Chondrocyte (in vitro differentiated cells): ENCODE results near the gene GPX6. TPM values are rescaled to one million over a fixed set of nuclear protein-coding genes. Genes with fewer than 3 reads are reported as not detected.

Experiments
- DNase-seq: peaks from one replicate; pipeline ENCODE4 v3.0.0; 2021; ENCODE audit warnings: mixed read lengths, low spot score
- H3K27ac Mint-ChIP-seq: one replicate; pipeline ENCODE4 v1.8.0; 2021; ENCODE audit warnings: mild to moderate bottlenecking, moderate library complexity, mixed read lengths; ENCODE audit not compliant: unreplicated experiment
- H3K27me3 Mint-ChIP-seq: 2 replicates; pipeline ENCODE4 v1.8.0; 2021; ENCODE audit warnings: low read depth, mixed read lengths
- H3K36me3 Mint-ChIP-seq: 2 replicates; pipeline ENCODE4 v1.8.0; 2021; ENCODE audit warnings: low read depth, mixed read lengths
- H3K4me1 Mint-ChIP-seq: 2 replicates; pipeline ENCODE4 v1.8.0; 2021; ENCODE audit warnings: low read depth, mild to moderate bottlenecking, mixed read lengths
- H3K4me3 Mint-ChIP-seq: one replicate; pipeline ENCODE4 v1.8.0; 2021; ENCODE audit warnings: mild to moderate bottlenecking, moderate library complexity, mixed read lengths; ENCODE audit not compliant: unreplicated experiment
- H3K9me3 Mint-ChIP-seq: 2 replicates; pipeline ENCODE4 v1.8.0; 2021; ENCODE audit warnings: low read depth, mixed read lengths
- total RNA-seq: library from RNA; stranded (reverse); gene quantifications from 3 replicates; pipeline ENCODE4 v1.2.1, GENCODE V29; 2021
- TF ChIP-seq, protein P1 (sequence below): fragments of 200-600 bp; sonication (generic); IDR thresholded peaks from 2 replicates; pipeline ENCODE4 v1.5.0; 2021; ENCODE audit warnings: antibody characterized with exemption, mild to moderate bottlenecking, moderate library complexity

Gene GPX6
- total RNA-seq, 1 donor from 2014 or later: not detected

DNA sequence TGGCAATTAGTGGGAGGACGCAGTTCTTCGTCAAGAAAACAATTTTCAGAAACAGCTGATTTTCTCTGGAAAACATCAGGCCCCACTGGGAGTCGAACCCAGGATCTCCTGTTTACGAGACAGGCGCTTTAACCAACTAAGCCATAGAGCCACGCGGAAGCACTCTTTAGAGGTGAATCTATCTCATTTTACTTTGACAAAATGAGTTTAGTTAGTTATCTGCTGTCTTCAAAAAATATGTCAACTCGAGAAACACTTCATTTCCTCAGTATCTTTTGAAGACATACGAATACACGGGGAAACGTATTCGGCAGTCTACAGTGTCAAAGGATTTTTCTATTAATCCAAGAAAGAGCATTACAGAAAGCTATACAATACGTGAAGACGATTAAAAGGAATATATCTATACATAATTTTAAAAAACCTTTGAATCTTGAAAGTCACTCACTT is 26.7 kb downstream of the GPX6 start:
- Mint-ChIP-seq H3K4me1 (peaks cover 16% of the 10 kb centered on the region), H3K4me3 (peak overlapping the region; percentile 84), H3K36me3 (no peaks in the 10 kb centered on the region), H3K27ac (peak overlapping the region; percentile 98), H3K9me3 (no peaks in the 10 kb centered on the region), H3K27me3 (peaks cover 16% of the 10 kb centered on the region)
- no peak for DNase-seq
- TF ChIP-seq, protein P1, sequence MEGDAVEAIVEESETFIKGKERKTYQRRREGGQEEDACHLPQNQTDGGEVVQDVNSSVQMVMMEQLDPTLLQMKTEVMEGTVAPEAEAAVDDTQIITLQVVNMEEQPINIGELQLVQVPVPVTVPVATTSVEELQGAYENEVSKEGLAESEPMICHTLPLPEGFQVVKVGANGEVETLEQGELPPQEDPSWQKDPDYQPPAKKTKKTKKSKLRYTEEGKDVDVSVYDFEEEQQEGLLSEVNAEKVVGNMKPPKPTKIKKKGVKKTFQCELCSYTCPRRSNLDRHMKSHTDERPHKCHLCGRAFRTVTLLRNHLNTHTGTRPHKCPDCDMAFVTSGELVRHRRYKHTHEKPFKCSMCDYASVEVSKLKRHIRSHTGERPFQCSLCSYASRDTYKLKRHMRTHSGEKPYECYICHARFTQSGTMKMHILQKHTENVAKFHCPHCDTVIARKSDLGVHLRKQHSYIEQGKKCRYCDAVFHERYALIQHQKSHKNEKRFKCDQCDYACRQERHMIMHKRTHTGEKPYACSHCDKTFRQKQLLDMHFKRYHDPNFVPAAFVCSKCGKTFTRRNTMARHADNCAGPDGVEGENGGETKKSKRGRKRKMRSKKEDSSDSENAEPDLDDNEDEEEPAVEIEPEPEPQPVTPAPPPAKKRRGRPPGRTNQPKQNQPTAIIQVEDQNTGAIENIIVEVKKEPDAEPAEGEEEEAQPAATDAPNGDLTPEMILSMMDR: no peak

DNA sequence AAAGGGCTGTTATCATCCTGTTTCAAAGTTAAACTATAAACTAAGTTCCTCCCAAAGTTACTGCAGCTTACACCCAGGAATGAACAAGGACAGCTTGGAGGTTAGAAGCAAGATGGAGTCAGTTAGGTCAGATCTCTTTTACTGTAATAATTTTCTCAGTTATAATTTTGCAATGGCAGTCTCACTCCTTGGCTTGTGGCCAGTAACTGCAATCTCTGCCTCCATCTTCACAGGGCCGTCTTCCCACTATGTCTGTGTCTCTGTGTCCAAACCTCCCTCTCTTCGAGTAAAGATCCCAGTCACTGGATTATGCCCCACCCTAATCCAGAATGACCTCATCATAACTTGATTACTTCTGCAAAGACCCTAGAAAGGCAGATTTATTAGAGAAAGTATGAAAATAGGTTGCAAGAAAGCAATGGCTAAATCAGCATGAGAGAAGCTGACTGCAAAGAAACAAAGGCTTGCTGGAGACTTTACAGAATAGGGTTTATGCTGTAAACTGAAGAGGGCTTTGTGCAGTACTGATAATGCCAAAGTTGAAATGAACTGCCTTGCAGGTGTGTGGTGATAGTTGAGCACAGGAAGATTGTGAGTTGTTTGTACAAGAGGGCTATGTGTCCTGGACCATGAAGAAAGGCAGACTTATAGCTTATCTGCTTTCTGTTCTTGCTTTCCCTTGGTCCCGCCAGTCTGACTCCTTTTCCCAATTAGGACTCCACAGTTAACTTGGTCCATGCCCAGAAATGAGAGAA is 28.4 kb downstream of the GPX6 start:
- Mint-ChIP-seq H3K27ac (no peak overlapping the region), H3K4me3 (no peak overlapping the region), H3K9me3 (no peaks in the 10 kb centered on the region), H3K4me1 (peaks cover 16% of the 10 kb centered on the region), H3K36me3 (no peaks in the 10 kb centered on the region), H3K27me3 (peaks cover 24% of the 10 kb centered on the region)
- no peak for DNase-seq
- TF ChIP-seq, protein P1: no peak

DNA sequence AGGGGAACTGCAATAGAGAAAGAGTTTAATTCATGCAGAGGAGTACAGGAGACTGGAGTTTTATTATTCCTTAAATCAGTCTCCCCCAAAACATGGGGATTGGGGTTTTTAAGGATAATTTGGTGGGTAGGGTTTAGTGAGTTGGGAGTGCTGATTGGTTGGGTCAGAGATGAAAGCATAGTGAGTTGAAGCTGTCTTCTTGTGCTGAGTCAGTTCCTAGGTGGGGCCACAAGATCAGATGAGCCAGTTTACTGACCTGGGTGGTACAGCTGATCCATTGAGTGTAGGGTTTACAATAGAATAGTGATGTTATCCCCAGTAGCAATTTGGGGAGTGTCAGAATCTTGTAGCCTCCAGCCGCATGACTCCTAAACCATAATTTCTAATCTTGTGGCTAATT is 29.1 kb downstream of the GPX6 start:
- TF ChIP-seq, protein P1: no peak
- no peaks in the 10 kb centered on the region for H3K9me3 Mint-ChIP-seq
- DNase-seq: no peak
- peaks cover 16% of the 10 kb centered on the region for H3K4me1 Mint-ChIP-seq
- no peaks in the 10 kb centered on the region for H3K36me3 Mint-ChIP-seq
- H3K4me3 Mint-ChIP-seq: no peak overlapping the region
- H3K27me3 Mint-ChIP-seq: peaks cover 24% of the 10 kb centered on the region
- H3K27ac Mint-ChIP-seq: no peak overlapping the region

DNA sequence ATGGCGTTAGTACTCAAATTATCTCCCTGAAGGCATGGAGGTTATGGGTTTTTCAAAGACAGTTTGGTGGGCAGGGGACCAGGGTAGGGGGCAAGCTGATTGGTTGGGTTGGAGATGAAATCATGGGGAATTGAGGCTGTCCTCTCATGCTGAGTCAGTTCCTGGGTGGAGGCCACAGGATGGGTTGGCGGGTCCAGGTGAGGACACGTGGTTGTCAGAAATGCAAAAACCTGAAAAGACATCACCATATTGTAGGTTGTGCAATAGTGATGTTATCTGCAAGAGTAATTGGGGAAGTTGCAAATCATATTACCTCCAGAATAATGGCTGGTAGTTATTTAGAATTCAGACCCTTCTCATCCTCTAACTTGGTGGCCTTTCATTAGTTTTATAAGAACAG is 30.1 kb downstream of the GPX6 start:
- TF ChIP-seq, protein P1: no peak
- Mint-ChIP-seq H3K36me3 (no peaks in the 10 kb centered on the region), H3K27ac (no peak overlapping the region), H3K9me3 (no peaks in the 10 kb centered on the region), H3K4me3 (no peak overlapping the region), H3K27me3 (peaks cover 28% of the 10 kb centered on the region), H3K4me1 (peaks cover 14% of the 10 kb centered on the region)
- DNase-seq: no peak

DNA sequence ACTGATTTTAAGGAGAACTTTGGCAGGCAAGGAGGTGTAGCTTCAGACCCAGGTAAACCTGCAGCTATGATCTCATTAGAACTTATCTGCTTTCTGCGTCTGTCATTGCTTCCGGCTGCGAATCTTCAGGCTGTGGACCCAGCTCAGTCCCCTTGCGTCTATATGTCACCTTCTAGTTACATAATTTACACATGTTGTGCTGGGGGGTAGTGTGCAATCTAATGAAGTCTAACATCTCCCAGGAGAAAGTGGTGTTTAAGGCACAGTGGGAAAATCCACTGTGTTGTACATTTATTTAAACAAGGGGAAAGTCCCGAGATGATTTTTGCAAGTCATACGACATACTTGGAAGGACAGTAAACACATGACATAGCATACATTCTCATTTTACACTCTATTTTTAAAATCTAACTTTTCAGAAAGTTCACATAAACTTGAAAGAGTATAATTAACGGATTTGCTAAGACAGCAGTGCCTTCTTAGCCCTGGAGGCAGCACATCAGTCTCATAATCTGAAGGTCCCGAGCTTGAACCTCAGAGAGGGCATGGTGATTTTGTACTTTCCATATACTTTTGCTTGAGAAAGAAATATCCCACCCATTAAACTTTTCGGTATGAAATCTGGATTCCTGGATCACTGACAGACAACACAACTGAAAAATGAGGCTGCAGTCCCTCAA is 35.2 kb downstream of the GPX6 start:
- DNase-seq: no peak
- Mint-ChIP-seq H3K9me3 (no peaks in the 10 kb centered on the region), H3K27me3 (peaks cover 57% of the 10 kb centered on the region), H3K27ac (no peak overlapping the region), H3K4me3 (no peak overlapping the region), H3K36me3 (no peaks in the 10 kb centered on the region), H3K4me1 (no peaks in the 10 kb centered on the region)
- TF ChIP-seq, protein P1: no peak
